ENCODE measurements around the gene KCNE4.

DNA sequence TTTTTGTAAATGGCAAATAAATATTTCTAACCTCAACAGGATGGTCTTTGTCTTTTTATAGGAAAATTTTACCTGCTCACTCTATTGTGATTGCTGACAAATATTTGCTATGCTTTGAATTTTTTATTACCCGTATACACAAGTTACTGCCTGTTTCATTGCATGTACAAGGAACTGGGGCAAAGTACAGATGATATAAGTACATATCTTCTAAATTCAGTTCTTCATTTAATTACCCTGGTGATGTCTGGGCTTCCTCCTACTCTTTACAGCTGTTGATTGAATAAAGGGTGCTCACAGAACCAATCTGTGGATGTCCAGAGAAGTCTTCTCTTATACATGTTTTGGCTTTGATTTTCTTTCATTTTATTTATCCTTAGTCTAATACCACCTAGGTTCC is 26.5 kb downstream of the KCNE4 start:
- TF ChIP-seq CTCF (IDR thresholded peaks at IDR 0.05) = no peak
- no peak for TF ChIP-seq POLR2A (IDR thresholded peaks at IDR 0.05)
